Measurements from ENCODE around the gene CFH.

DNA sequence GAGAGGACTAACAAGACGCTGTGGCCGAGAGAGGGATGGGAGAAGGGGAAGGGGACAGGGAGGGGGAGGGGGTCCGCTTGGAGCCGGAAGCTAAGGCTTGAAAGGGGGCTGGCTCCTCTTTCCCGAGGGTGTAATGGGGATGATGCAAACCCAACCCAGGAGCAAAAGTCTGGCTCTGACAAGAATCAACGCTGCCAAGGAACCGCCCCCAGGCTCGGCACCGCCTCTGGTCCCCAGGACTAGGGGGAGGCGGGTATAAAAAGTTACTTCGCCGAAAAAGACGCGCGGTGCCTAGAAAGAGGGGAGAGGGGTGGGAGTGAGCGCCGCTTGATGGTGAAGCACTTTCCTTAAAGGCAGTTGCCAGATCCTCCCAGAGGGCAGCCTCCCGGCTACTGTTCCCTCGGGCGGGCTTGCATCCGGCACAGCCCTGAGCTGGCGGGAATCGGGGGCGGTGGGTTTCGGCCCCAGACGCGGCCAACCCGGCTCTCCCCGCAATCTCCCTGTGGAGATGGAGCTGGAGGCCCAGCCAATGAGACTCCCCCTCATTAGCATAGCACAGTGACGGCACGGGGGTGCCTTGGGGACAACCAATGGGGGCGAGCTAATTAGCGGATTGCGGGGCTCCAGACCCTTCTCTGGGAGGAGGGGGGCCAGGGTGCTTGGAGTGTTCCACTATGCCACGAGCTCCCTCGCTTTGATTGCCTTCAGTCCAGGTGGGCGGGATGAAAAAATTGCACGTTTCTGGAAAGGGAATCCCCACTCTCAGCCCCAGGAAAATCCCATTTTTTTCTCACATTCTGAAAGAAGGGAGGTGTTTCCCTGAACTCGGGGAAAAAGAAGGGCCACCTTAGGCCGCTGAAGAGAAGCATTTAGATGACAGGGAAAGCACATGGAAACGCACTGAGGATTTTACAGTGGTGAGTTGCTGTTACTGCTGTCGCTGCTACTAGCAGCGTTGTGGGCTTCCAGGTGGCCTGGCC is 43.2 kb upstream of the CFH start, which contains the start of gene KCNT2:
- TF ChIP-seq, protein P1, sequence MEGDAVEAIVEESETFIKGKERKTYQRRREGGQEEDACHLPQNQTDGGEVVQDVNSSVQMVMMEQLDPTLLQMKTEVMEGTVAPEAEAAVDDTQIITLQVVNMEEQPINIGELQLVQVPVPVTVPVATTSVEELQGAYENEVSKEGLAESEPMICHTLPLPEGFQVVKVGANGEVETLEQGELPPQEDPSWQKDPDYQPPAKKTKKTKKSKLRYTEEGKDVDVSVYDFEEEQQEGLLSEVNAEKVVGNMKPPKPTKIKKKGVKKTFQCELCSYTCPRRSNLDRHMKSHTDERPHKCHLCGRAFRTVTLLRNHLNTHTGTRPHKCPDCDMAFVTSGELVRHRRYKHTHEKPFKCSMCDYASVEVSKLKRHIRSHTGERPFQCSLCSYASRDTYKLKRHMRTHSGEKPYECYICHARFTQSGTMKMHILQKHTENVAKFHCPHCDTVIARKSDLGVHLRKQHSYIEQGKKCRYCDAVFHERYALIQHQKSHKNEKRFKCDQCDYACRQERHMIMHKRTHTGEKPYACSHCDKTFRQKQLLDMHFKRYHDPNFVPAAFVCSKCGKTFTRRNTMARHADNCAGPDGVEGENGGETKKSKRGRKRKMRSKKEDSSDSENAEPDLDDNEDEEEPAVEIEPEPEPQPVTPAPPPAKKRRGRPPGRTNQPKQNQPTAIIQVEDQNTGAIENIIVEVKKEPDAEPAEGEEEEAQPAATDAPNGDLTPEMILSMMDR (IDR thresholded peaks at IDR 0.05; ENCODE audit: low read depth, low read length) = no peak
- TF ChIP-seq, protein P2, sequence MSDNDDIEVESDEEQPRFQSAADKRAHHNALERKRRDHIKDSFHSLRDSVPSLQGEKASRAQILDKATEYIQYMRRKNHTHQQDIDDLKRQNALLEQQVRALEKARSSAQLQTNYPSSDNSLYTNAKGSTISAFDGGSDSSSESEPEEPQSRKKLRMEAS (IDR thresholded peaks at IDR 0.05; ENCODE audit: low read depth, low read length) = no peak
- TF ChIP-seq POLR2A (IDR thresholded peaks at IDR 0.05; ENCODE audit: extremely low read depth, insufficient read length) (no peak), MYC (IDR thresholded peaks at IDR 0.05; ENCODE audit: low read depth, low read length) (no peak)
